ENCODE results near the gene GRIA1.

Gene GRIA1

DNA sequence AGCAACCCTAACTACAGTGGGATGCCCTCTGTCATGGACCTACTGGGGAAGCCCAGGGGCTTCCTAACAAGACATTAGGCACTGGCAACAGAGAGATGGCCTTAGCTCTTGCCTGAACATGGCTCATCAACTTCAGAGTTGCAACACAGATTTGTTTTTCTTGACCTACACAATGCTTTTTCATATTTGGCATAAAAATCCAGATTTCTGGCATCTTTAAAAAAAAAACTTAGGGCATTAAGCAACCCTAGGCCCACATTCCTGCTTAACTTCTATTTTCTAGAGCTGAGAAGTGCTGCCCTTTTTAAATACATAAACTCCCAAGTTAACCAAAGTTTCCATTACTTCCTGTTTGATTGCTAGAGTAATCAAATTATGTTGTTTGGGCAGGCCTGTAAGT lies 8.0 kb downstream of the GRIA1 start:
- no peaks in the 10 kb centered on the region for H3F3A ChIP-seq (ENCODE audit: insufficient read depth, low read length)
- TF ChIP-seq, protein P1, sequence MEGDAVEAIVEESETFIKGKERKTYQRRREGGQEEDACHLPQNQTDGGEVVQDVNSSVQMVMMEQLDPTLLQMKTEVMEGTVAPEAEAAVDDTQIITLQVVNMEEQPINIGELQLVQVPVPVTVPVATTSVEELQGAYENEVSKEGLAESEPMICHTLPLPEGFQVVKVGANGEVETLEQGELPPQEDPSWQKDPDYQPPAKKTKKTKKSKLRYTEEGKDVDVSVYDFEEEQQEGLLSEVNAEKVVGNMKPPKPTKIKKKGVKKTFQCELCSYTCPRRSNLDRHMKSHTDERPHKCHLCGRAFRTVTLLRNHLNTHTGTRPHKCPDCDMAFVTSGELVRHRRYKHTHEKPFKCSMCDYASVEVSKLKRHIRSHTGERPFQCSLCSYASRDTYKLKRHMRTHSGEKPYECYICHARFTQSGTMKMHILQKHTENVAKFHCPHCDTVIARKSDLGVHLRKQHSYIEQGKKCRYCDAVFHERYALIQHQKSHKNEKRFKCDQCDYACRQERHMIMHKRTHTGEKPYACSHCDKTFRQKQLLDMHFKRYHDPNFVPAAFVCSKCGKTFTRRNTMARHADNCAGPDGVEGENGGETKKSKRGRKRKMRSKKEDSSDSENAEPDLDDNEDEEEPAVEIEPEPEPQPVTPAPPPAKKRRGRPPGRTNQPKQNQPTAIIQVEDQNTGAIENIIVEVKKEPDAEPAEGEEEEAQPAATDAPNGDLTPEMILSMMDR (IDR thresholded peaks at IDR 0.05; ENCODE audit: low read length), result no peak
- TF ChIP-seq EZH2 (optimal IDR thresholded peaks at IDR 0.05; ENCODE audit: low read depth, low read length) (no peak), EZH2phosphoT487 (IDR thresholded peaks at IDR 0.05; ENCODE audit: low read length) (no peak)
- no peaks in the 10 kb centered on the region for H3K9me3 ChIP-seq (replicated peaks; ENCODE audit: insufficient read depth, low read length)
- no peaks in the 10 kb centered on the region for H3K27me3 ChIP-seq (replicated peaks; ENCODE audit: insufficient read depth, low read length)
- H3K4me3 ChIP-seq (ENCODE audit: low read length), result no peak overlapping the region
- no peak overlapping the region for H2AFZ ChIP-seq (ENCODE audit: low read length)
- H4K20me1 ChIP-seq (ENCODE audit: insufficient read depth, low read length), result no peaks in the 10 kb centered on the region
- H3K4me1 ChIP-seq (ENCODE audit: low read length), result no peaks in the 10 kb centered on the region
- H3K4me2 ChIP-seq (ENCODE audit: low read depth, low read length), result no peak overlapping the region
- no peaks in the 10 kb centered on the region for H3K36me3 ChIP-seq (replicated peaks; ENCODE audit: insufficient read depth, low read length)
- no peak overlapping the region for H3K27ac ChIP-seq (ENCODE audit: low read length)
- H3K9ac ChIP-seq (ENCODE audit: low read length), result no peak overlapping the region
- no peaks in the 10 kb centered on the region for H3K79me2 ChIP-seq (ENCODE audit: low read length)
- H3K9me2 ChIP-seq (replicated peaks; ENCODE audit: insufficient read depth, low read length), result no peaks in the 10 kb centered on the region
- no peak for DNase-seq

DNA sequence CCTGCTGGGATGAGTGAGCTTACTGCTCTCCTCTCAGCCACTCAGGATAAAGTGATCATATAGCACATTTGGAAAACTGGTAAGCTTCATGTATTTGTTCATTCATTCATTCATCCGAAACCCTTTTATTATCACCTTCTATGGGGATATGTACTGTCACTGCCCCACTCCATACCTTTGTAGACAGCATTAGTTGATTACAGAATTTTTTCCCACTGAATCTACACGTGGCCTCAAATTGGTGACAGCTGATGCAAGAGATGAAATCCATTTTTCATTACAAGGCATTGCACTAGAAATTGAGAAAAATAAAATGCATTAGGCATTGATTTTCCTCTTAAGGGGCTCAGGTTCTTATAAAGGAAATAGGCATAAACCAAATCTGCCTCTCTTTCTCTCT lies 9.7 kb downstream of the GRIA1 start:
- Histone ChIP-seq H3K4me3 (ENCODE audit: low read length) (no peak overlapping the region), H3K9me3 (replicated peaks; ENCODE audit: insufficient read depth, low read length) (no peaks in the 10 kb centered on the region), H3K4me1 (ENCODE audit: low read length) (no peaks in the 10 kb centered on the region), H3K27me3 (replicated peaks; ENCODE audit: insufficient read depth, low read length) (no peaks in the 10 kb centered on the region), H3K36me3 (replicated peaks; ENCODE audit: insufficient read depth, low read length) (no peaks in the 10 kb centered on the region), H3K27ac (ENCODE audit: low read length) (no peak overlapping the region), H4K20me1 (ENCODE audit: insufficient read depth, low read length) (no peaks in the 10 kb centered on the region), H3K9ac (ENCODE audit: low read length) (no peak overlapping the region), H3K9me2 (replicated peaks; ENCODE audit: insufficient read depth, low read length) (no peaks in the 10 kb centered on the region), H2AFZ (ENCODE audit: low read length) (no peak overlapping the region), H3K79me2 (ENCODE audit: low read length) (no peaks in the 10 kb centered on the region), H3F3A (ENCODE audit: insufficient read depth, low read length) (no peaks in the 10 kb centered on the region), H3K4me2 (ENCODE audit: low read depth, low read length) (no peak overlapping the region)
- no peak for DNase-seq
- no peak for TF ChIP-seq EZH2phosphoT487 (IDR thresholded peaks at IDR 0.05; ENCODE audit: low read length)
- TF ChIP-seq EZH2 (optimal IDR thresholded peaks at IDR 0.05; ENCODE audit: low read depth, low read length), result no peak
- TF ChIP-seq, protein P1 (IDR thresholded peaks at IDR 0.05; ENCODE audit: low read length), result no peak

- H3K27me3 ChIP-seq (replicated peaks; ENCODE audit: insufficient read depth, low read length), result no peaks in the 10 kb centered on the region
- H3K4me3 ChIP-seq (ENCODE audit: low read length), result no peak overlapping the region
- DNase-seq, result no peak
- H3K36me3 ChIP-seq (replicated peaks; ENCODE audit: insufficient read depth, low read length), result no peaks in the 10 kb centered on the region
- no peak overlapping the region for H2AFZ ChIP-seq (ENCODE audit: low read length)
- no peaks in the 10 kb centered on the region for H3K9me3 ChIP-seq (replicated peaks; ENCODE audit: insufficient read depth, low read length)
- TF ChIP-seq EZH2 (optimal IDR thresholded peaks at IDR 0.05; ENCODE audit: low read depth, low read length) (no peak), EZH2phosphoT487 (IDR thresholded peaks at IDR 0.05; ENCODE audit: low read length) (no peak)
- TF ChIP-seq, protein P1 (IDR thresholded peaks at IDR 0.05; ENCODE audit: low read length), result no peak
- no peak overlapping the region for H3K9ac ChIP-seq (ENCODE audit: low read length)
- no peaks in the 10 kb centered on the region for H3K9me2 ChIP-seq (replicated peaks; ENCODE audit: insufficient read depth, low read length)
- no peaks in the 10 kb centered on the region for H3K4me1 ChIP-seq (ENCODE audit: low read length)
- H3K4me2 ChIP-seq (ENCODE audit: low read depth, low read length), result no peak overlapping the region
- H3K27ac ChIP-seq (ENCODE audit: low read length), result no peak overlapping the region
- no peaks in the 10 kb centered on the region for H3K79me2 ChIP-seq (ENCODE audit: low read length)
- no peaks in the 10 kb centered on the region for H3F3A ChIP-seq (ENCODE audit: insufficient read depth, low read length)
- no peaks in the 10 kb centered on the region for H4K20me1 ChIP-seq (ENCODE audit: insufficient read depth, low read length)
These were observed 14.3 kb downstream of the GRIA1 start for GRCh38 chr5:153504726-153505125.

Data from MM.1S (cell line).